ENCODE results near the gene AKR1C1.
"Not testable (repeated sequence)": the region's sequence is repeated elsewhere in the genome, so short reads cannot be mapped to it uniquely, and the experiment has no call there.

The AKR1C1 gene

GRCh38 chr10:4962876-4963814 lies at the start of gene AKR1C1:
AKR1C1 (plus strand) TSS chr10:4963415; CDS start chr10:4963445, 30 bp downstream.
- ATAC-seq (ENCODE audit: low read depth); H3K27me3 Mint-ChIP-seq; H3K4me3 Mint-ChIP-seq; H3K4me1 Mint-ChIP-seq; DNase-seq (ENCODE audit: low spot score in 2 of 2); H3K27ac Mint-ChIP-seq; H3K36me3 Mint-ChIP-seq; H3K9me3 Mint-ChIP-seq: not testable (repeated sequence)

GRCh38 chr10:4914213-4914850 lies 48.9 kb upstream of the AKR1C1 start:
- no peak overlapping the region for H3K4me3 Mint-ChIP-seq
- ATAC-seq (ENCODE audit: low read depth) (no peak), DNase-seq (ENCODE audit: low spot score in 2 of 2) (no peak)
- no peak overlapping the region for H3K27ac Mint-ChIP-seq
- H3K36me3 Mint-ChIP-seq, result no peaks in the 10 kb centered on the region
- H3K9me3 Mint-ChIP-seq, result peaks cover 1% of the 10 kb centered on the region
- H3K27me3 Mint-ChIP-seq, result peaks cover under 1% of the 10 kb centered on the region
- H3K4me1 Mint-ChIP-seq, result no peaks in the 10 kb centered on the region

GRCh38 chr10:4916086-4916716 lies 47.0 kb upstream of the AKR1C1 start:
- H3K27me3 Mint-ChIP-seq, result no peaks in the 10 kb centered on the region
- DNase-seq (ENCODE audit: low spot score in 2 of 2), result no peak
- H3K9me3 Mint-ChIP-seq, result no peaks in the 10 kb centered on the region
- H3K27ac Mint-ChIP-seq, result no peak overlapping the region
- no peaks in the 10 kb centered on the region for H3K36me3 Mint-ChIP-seq
- no peak for ATAC-seq (ENCODE audit: low read depth)
- H3K4me1 Mint-ChIP-seq, result no peaks in the 10 kb centered on the region
- no peak overlapping the region for H3K4me3 Mint-ChIP-seq

- H3K9me3 Mint-ChIP-seq, result no peaks in the 10 kb centered on the region
- ATAC-seq (ENCODE audit: low read depth) (no peak), DNase-seq (ENCODE audit: low spot score in 2 of 2) (no peak)
- no peaks in the 10 kb centered on the region for H3K36me3 Mint-ChIP-seq
- H3K4me3 Mint-ChIP-seq, result no peak overlapping the region
- no peaks in the 10 kb centered on the region for H3K4me1 Mint-ChIP-seq
- no peak overlapping the region for H3K27ac Mint-ChIP-seq
- peaks cover 3% of the 10 kb centered on the region for H3K27me3 Mint-ChIP-seq
Observed at GRCh38 chr10:4918236-4918635, 45.0 kb upstream of the AKR1C1 start.

GRCh38 chr10:4924482-4924881 lies 38.7 kb upstream of the AKR1C1 start:
- not testable (repeated sequence) for H3K4me1 Mint-ChIP-seq; H3K27me3 Mint-ChIP-seq; DNase-seq (ENCODE audit: low spot score in 2 of 2); ATAC-seq (ENCODE audit: low read depth); H3K4me3 Mint-ChIP-seq; H3K36me3 Mint-ChIP-seq; H3K27ac Mint-ChIP-seq
- peaks cover 18% of the 10 kb centered on the region for H3K9me3 Mint-ChIP-seq

GRCh38 chr10:4926400-4926799 lies 36.8 kb upstream of the AKR1C1 start:
- DNase-seq (ENCODE audit: low spot score in 2 of 2), result no peak
- Mint-ChIP-seq H3K27me3 (peaks cover 7% of the 10 kb centered on the region), H3K27ac (no peak overlapping the region), H3K4me3 (no peak overlapping the region), H3K36me3 (no peaks in the 10 kb centered on the region), H3K9me3 (peaks cover 24% of the 10 kb centered on the region), H3K4me1 (no peaks in the 10 kb centered on the region)
- no peak for ATAC-seq (ENCODE audit: low read depth)

GRCh38 chr10:4931587-4931986 lies 31.6 kb upstream of the AKR1C1 start:
- no peak overlapping the region for H3K4me3 Mint-ChIP-seq
- H3K36me3 Mint-ChIP-seq, result no peaks in the 10 kb centered on the region
- no peaks in the 10 kb centered on the region for H3K4me1 Mint-ChIP-seq
- no peak for ATAC-seq (ENCODE audit: low read depth)
- H3K27me3 Mint-ChIP-seq, result peaks cover 5% of the 10 kb centered on the region
- no peak overlapping the region for H3K27ac Mint-ChIP-seq
- no peak for DNase-seq (ENCODE audit: low spot score in 2 of 2)
- H3K9me3 Mint-ChIP-seq, result peaks cover 13% of the 10 kb centered on the region

GRCh38 chr10:4934391-4934987 lies 28.7 kb upstream of the AKR1C1 start:
- peaks cover 10% of the 10 kb centered on the region for H3K27me3 Mint-ChIP-seq
- ATAC-seq (ENCODE audit: low read depth) (no peak), DNase-seq (ENCODE audit: low spot score in 2 of 2) (no peak)
- no peaks in the 10 kb centered on the region for H3K36me3 Mint-ChIP-seq
- no peaks in the 10 kb centered on the region for H3K4me1 Mint-ChIP-seq
- peaks cover 7% of the 10 kb centered on the region for H3K9me3 Mint-ChIP-seq
- H3K4me3 Mint-ChIP-seq, result no peak overlapping the region
- no peak overlapping the region for H3K27ac Mint-ChIP-seq

- H3K36me3 Mint-ChIP-seq, result no peaks in the 10 kb centered on the region
- no peak overlapping the region for H3K27ac Mint-ChIP-seq
Observed at GRCh38 chr10:4937346-4937745, 25.9 kb upstream of the AKR1C1 start.

GRCh38 chr10:4939224-4940072 lies 23.8 kb upstream of the AKR1C1 start:
- no peak for ATAC-seq (ENCODE audit: low read depth)
- DNase-seq (ENCODE audit: low spot score in 2 of 2), result no peak
- no peak overlapping the region for H3K4me3 Mint-ChIP-seq
- no peaks in the 10 kb centered on the region for H3K4me1 Mint-ChIP-seq
- H3K27me3 Mint-ChIP-seq, result peaks cover 12% of the 10 kb centered on the region
- no peak overlapping the region for H3K27ac Mint-ChIP-seq
- no peaks in the 10 kb centered on the region for H3K36me3 Mint-ChIP-seq
- H3K9me3 Mint-ChIP-seq, result peaks cover 1% of the 10 kb centered on the region

More at GRCh38 chr10:4937346-4937745, 25.9 kb upstream of the AKR1C1 start:
- peaks cover 1% of the 10 kb centered on the region for H3K9me3 Mint-ChIP-seq
- no peaks in the 10 kb centered on the region for H3K4me1 Mint-ChIP-seq
- H3K4me3 Mint-ChIP-seq, result no peak overlapping the region
- DNase-seq (ENCODE audit: low spot score in 2 of 2) (no peak), ATAC-seq (ENCODE audit: low read depth) (no peak)
- peaks cover 10% of the 10 kb centered on the region for H3K27me3 Mint-ChIP-seq

GRCh38 chr10:4940073-4940428 lies 23.2 kb upstream of the AKR1C1 start:
- H3K9me3 Mint-ChIP-seq; H3K27me3 Mint-ChIP-seq; H3K36me3 Mint-ChIP-seq; H3K4me3 Mint-ChIP-seq; ATAC-seq (ENCODE audit: low read depth); DNase-seq (ENCODE audit: low spot score in 2 of 2); H3K27ac Mint-ChIP-seq; H3K4me1 Mint-ChIP-seq: not testable (repeated sequence)

GRCh38 chr10:4940909-4941308 lies 22.3 kb upstream of the AKR1C1 start:
- H3K36me3 Mint-ChIP-seq; ATAC-seq (ENCODE audit: low read depth); H3K27me3 Mint-ChIP-seq; H3K4me3 Mint-ChIP-seq; DNase-seq (ENCODE audit: low spot score in 2 of 2); H3K9me3 Mint-ChIP-seq; H3K4me1 Mint-ChIP-seq; H3K27ac Mint-ChIP-seq: not testable (repeated sequence)

- DNase-seq (ENCODE audit: low spot score in 2 of 2), result no peak
- Mint-ChIP-seq H3K27me3 (peaks cover 7% of the 10 kb centered on the region), H3K4me1 (no peaks in the 10 kb centered on the region), H3K4me3 (no peak overlapping the region), H3K27ac (no peak overlapping the region), H3K36me3 (no peaks in the 10 kb centered on the region), H3K9me3 (no peaks in the 10 kb centered on the region)
- ATAC-seq (ENCODE audit: low read depth), result no peak
Observed at GRCh38 chr10:4941540-4942330, 21.5 kb upstream of the AKR1C1 start.

Data from memory B cell (primary cell).